Cardiac muscle cell (in vitro differentiated cells and primary cell): ENCODE measurements around the gene CDKL5. TPM values are rescaled to one million over a fixed set of nuclear protein-coding genes. Genes with fewer than 3 reads are reported as not detected.
"Not testable (repeated sequence)": the region's sequence is repeated elsewhere in the genome, so short reads cannot be mapped to it uniquely, and the experiment has no call there.

Experiments used
- DNase-seq, 2 donors: peaks; one replicate each; pipeline versions ENCODE4 v3.0.0 to v3.0.0-alpha.2; 2010 to 2017; ENCODE audit warnings: low read depth in 1 of 2, low spot score in 1 of 2
- H3K27ac ChIP-seq: fragments of 200-600 bp; sonication (generic); 2 replicates; pipeline ENCODE4 v1.5.1; 2016
- H3K27me3 ChIP-seq: fragments of 200-600 bp; sonication (generic); 2 replicates; pipeline ENCODE4 v1.6.0; 2016; ENCODE audit warnings: control low read depth
- H3K36me3 ChIP-seq: fragments of 200-600 bp; sonication (generic); 2 replicates; pipeline ENCODE4 v1.5.1; 2016; ENCODE audit warnings: control low read depth
- H3K4me1 ChIP-seq: fragments of 200-600 bp; sonication (generic); 2 replicates; pipeline ENCODE4 v1.8.1; 2017; ENCODE audit warnings: low read depth, mild to moderate bottlenecking, mixed run types
- H3K4me3 ChIP-seq: fragments of 200-600 bp; sonication (generic); 2 replicates; pipeline ENCODE4 v1.5.1; 2016; ENCODE audit warnings: mild to moderate bottlenecking
- H3K9me3 ChIP-seq: fragments of 200-600 bp; sonication (generic); 2 replicates; pipeline ENCODE4 v1.5.1; 2017; ENCODE audit warnings: low read depth, mild to moderate bottlenecking, control low read depth
- CTCF ChIP-seq: IDR thresholded peaks from 2 replicates; pipeline ENCODE4 v1.5.1; 2012; ENCODE audit warnings: low read depth, mild to moderate bottlenecking, low read length
- polyA plus RNA-seq: library from polyadenylated mRNA; unstranded; fragments of >200 nt; fragmentation: Nextera tagmentation; extraction: Ambion mirVana; gene quantifications from 2 replicates; pipeline ENCODE4 v1.2.1, GENCODE V29; 2016
- total RNA-seq: library from RNA; depleted of rRNA; stranded (reverse); fragments of >200 nt; gene quantifications from 2 replicates; pipeline ENCODE4 v1.2.3, GENCODE V29; 2016

The CDKL5 gene
- total and polyA plus RNA-seq, 2 experiments from 2014 or later: 2.7 to 12.9 TPM

GRCh38 chrX:18422886-18423285, 2.5 kb upstream of the CDKL5 start:
- no peaks in the 10 kb centered on the region for H3K27me3 ChIP-seq
- no peak overlapping the region for H3K27ac ChIP-seq
- DNase-seq: peak in 1 of 2 donors; percentile 19
- H3K4me1 ChIP-seq: peaks cover 4% of the 10 kb centered on the region
- no peak for TF ChIP-seq CTCF
- H3K9me3 ChIP-seq: no peaks in the 10 kb centered on the region
- H3K4me3 ChIP-seq: no peak overlapping the region
- no peaks in the 10 kb centered on the region for H3K36me3 ChIP-seq

- H3K27me3 ChIP-seq: no peaks in the 10 kb centered on the region
- no peak for TF ChIP-seq CTCF
- no peak overlapping the region for H3K27ac ChIP-seq
- peak; percentile 33 to 53 for DNase-seq
- no peaks in the 10 kb centered on the region for H3K9me3 ChIP-seq
- peak overlapping the region; percentile 83 for H3K4me3 ChIP-seq
- H3K36me3 ChIP-seq: no peaks in the 10 kb centered on the region
- H3K4me1 ChIP-seq: peaks cover 4% of the 10 kb centered on the region
Measured at GRCh38 chrX:18424482-18425198, 768 bp upstream of the CDKL5 start.

GRCh38 chrX:18426004-18426320, 554 bp downstream of the CDKL5 start:
- no peaks in the 10 kb centered on the region for H3K9me3 ChIP-seq
- TF ChIP-seq CTCF: no peak
- peak in 1 of 2 donors; percentile 30 for DNase-seq
- peak overlapping the region; percentile 83 for H3K4me3 ChIP-seq
- no peaks in the 10 kb centered on the region for H3K36me3 ChIP-seq
- peaks cover 4% of the 10 kb centered on the region for H3K4me1 ChIP-seq
- no peaks in the 10 kb centered on the region for H3K27me3 ChIP-seq
- peak overlapping the region; percentile 83 for H3K27ac ChIP-seq

- no peak overlapping the region for H3K27ac ChIP-seq
- no peaks in the 10 kb centered on the region for H3K27me3 ChIP-seq
- no peaks in the 10 kb centered on the region for H3K9me3 ChIP-seq
- peak in 1 of 2 donors; percentile 1 for DNase-seq
- no peak overlapping the region for H3K4me3 ChIP-seq
- no peak for TF ChIP-seq CTCF
- H3K4me1 ChIP-seq: peaks cover 4% of the 10 kb centered on the region
- H3K36me3 ChIP-seq: no peaks in the 10 kb centered on the region
Measured at GRCh38 chrX:18428006-18428405, 2.6 kb downstream of the CDKL5 start.

- not testable (repeated sequence) for H3K9me3 ChIP-seq, H3K4me1 ChIP-seq, H3K4me3 ChIP-seq, DNase-seq, H3K36me3 ChIP-seq, H3K27me3 ChIP-seq, H3K27ac ChIP-seq
Measured at GRCh38 chrX:18433288-18433687, 7.9 kb downstream of the CDKL5 start.

- Histone ChIP-seq H3K27ac (no peak overlapping the region), H3K4me1 (no peaks in the 10 kb centered on the region), H3K9me3 (no peaks in the 10 kb centered on the region), H3K27me3 (no peaks in the 10 kb centered on the region), H3K4me3 (no peak overlapping the region), H3K36me3 (no peaks in the 10 kb centered on the region)
- no peak for TF ChIP-seq CTCF
- no peak for DNase-seq
Measured at GRCh38 chrX:18434896-18435295, 9.5 kb downstream of the CDKL5 start.
